Peyer's patch (tissue), 4 donors: ENCODE measurements around the gene NFKBIZ.

Experiments
- CTCF ChIP-seq, 6 experiments: fragments of 450-650 bp in 4 of 6; fragments of 200-600 bp in 2 of 6; sonication (generic) in 1 of 6; IDR thresholded peaks; one replicate each; pipeline ENCODE4 v1.5.1; 2017 to 2019; ENCODE audit warnings: antibody characterized with exemption in 6 of 6, mild to moderate bottlenecking in 3 of 6, moderate library complexity in 1 of 6
- POLR2A ChIP-seq, 2 donors: fragments of 450-650 bp; IDR thresholded peaks; one replicate each; pipeline ENCODE4 v1.5.1; 2017; ENCODE audit warnings: antibody characterized with exemption in 2 of 2, mild to moderate bottlenecking in 2 of 2, moderate library complexity in 2 of 2

DNA sequence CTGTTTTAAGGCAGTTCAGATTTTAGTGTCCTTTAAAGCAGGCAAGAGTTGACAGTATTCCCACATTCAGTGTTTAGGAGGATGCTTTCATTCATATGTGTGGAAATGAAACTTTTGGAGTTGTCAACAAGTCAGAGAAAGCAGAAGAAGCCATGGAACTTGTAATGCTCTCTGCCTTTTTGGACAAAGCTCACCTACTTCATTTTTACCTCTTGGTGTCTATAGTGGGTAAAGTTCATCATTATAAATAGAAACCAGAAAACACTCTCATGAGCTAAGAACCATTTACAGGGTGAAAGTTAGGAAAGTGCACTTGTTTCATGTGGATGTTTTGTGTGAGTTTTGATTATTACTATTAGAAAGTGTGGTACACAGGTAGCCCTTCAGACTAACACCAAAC lies 9.2 kb upstream of the NFKBIZ start:
- no peak for TF ChIP-seq CTCF (IDR thresholded peaks at IDR 0.05)
- TF ChIP-seq POLR2A (IDR thresholded peaks at IDR 0.05): no peak
